ENCODE measurements around the gene PLPP7.
"Not testable (repeated sequence)": the region's sequence is repeated elsewhere in the genome, so short reads cannot be mapped to it uniquely, and the experiment has no call there.

PLPP7 gene

GRCh38 chr9:131319486-131319885 lies 30.0 kb downstream of the PLPP7 start:
- TF ChIP-seq ZFX (IDR thresholded peaks at IDR 0.05): no peak
- no peak for TF ChIP-seq CTCF (conservative IDR thresholded peaks at IDR 0.05)
- H3K27ac ChIP-seq: no peak overlapping the region

DNA sequence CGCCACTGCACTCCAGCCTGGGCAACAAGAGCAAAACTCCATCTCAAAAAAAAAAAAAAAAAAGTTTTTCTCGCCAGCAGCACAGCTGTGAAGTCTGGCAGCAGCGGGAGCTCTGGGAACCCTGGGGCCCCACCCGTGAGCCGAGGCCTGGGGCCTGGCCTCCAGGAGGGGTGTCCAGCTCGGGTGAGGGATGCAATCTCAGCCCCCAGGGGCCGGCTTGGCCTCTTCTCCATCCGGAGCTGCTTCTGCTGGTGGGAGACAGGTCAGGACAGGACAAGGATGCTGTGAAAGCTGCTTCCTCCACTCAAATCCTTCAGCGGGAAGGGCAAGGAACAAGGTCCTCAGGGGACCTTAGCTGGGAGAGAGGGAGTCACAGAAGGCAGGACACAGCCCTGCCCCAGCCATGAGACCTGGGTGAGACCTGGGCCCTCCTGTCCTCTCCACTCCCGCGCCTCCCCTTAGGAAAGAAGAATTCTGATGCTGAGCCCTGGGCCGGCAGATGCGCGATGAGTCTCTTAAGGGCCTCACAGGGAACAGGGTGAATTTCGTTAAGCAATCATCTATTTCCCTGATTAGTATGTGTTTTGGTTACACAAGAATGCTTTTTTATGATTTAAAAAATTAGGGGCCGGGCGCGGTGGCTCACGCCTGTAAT lies 30.6 kb downstream of the PLPP7 start:
- TF ChIP-seq CTCF (conservative IDR thresholded peaks at IDR 0.05): no peak
- no peak for TF ChIP-seq ZFX (IDR thresholded peaks at IDR 0.05)
- H3K27ac ChIP-seq: no peak overlapping the region

DNA sequence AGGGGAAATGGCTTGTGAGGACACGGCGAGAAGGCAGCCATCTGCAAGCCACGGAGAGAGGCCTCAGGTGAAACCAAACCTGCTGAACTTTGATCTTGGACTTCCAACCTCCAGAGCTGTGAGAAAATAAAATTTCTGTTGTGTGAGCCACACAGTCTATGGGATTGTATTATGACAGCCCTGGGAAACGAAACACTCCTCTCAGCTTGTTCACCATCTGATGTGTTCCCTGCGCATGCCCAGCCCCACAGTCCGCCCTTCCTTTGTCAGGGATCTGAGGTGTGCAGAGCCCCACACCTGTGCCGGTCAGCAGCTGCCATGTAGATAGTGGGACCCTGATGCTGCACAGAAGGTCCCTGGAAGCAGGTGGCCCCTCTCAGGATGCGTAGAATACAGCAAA lies 34.1 kb downstream of the PLPP7 start:
- H3K27ac ChIP-seq: no peak overlapping the region
- TF ChIP-seq CTCF (conservative IDR thresholded peaks at IDR 0.05): no peak
- TF ChIP-seq ZFX (IDR thresholded peaks at IDR 0.05): no peak

- TF ChIP-seq CTCF (conservative IDR thresholded peaks at IDR 0.05) (no peak), ZFX (IDR thresholded peaks at IDR 0.05) (no peak)
- no peak overlapping the region for H3K27ac ChIP-seq
These were observed 35.5 kb downstream of the PLPP7 start for GRCh38 chr9:131324736-131325679.

DNA sequence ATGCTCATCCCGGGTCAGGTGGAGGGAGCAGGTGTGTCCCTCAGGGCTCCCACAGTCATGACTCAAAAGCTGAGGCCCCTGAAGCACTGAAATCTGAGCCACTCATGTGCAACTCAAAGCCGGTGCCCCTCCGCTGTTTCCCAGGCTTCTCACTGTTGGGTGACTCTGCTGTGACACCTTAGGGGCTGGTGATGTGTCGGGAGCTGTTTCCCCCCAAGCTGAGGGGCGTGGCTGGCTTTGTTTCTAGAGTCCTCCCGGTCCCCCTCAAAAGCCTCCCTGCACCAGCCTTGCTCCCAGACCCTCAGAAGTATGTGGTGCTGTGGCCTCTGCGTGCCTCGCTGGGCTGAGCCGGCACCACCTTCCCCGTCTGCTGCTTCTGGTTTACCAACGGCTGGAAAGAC lies 39.7 kb downstream of the PLPP7 start:
- H3K27ac ChIP-seq: no peak overlapping the region
- TF ChIP-seq ZFX (IDR thresholded peaks at IDR 0.05) (no peak), CTCF (conservative IDR thresholded peaks at IDR 0.05) (no peak)

DNA sequence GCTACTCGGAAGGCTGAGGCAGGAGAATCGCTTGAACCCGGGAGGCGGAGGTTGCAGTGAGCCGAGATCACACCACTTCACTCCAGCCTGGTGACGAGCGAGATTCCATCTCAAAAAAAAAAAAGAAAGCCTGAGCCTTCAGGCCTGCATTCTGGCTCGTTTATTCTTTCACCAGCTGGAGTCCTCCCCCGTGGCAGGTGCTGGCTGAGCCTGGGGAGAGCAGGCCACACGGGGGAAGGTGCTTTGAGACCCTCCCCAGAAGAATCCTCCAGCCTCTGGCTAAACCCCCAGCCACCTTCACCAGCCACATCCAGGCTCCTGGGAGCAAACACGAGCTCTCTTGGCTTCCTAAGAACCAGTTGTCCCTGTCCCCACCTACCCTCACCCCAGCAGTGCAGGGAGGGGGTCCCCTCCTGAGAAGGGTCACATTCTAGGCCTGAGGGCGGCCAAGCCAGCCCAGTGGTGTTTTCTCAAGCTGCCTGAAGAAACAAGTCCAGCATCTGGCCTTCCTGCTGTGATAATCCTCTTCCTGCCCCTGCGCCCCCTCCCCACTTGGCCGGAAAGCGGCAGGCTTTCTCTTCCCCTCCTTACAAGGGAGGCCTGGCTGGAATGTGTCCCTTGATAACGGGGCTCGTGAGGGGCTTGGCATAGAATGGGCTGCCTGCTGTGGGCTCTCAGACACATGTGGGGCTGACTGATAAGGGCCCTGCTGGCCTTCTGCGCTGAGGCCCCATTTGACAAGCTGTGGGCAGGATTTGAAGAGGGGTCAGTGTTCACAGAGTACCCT lies 41.5 kb downstream of the PLPP7 start:
- no peak overlapping the region for H3K27ac ChIP-seq

DNA sequence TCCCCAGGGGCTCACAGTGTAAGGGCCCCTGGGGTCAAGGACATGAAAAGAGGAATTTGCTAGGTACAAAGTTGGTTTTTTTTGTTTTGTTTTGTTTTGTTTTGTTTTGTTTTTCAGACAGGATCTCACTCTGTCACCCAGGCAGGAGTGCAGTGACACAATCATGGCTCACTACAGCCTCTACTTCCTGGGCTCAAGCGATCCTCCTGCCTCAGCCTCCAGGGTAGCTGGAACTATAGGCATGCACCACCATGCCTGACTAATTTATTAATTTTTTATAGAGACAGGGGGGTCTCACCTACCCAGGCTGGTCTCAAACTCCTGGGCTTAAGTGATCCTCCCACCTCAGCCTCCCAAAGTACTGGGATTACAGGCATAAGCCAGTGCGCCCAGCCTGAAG lies 42.5 kb downstream of the PLPP7 start:
- not testable (repeated sequence) for H3K27ac ChIP-seq

More for the DNA sequence above, 41.5 kb downstream of the PLPP7 start:
- TF ChIP-seq CTCF (conservative IDR thresholded peaks at IDR 0.05) (no peak), ZFX (IDR thresholded peaks at IDR 0.05) (no peak)

Data from C4-2B (cell line).